HG02943 (cell line): ENCODE measurements around the gene ARHGAP27.

Experiments used
- ATAC-seq: cut with Tn5 transposase; IDR thresholded peaks from one replicate; pipeline ENCODE4 v1.9.1; 2021; ENCODE audit warnings: mild to moderate bottlenecking, low read depth, moderate library complexity; ENCODE audit not compliant: unreplicated experiment

ARHGAP27 gene

DNA sequence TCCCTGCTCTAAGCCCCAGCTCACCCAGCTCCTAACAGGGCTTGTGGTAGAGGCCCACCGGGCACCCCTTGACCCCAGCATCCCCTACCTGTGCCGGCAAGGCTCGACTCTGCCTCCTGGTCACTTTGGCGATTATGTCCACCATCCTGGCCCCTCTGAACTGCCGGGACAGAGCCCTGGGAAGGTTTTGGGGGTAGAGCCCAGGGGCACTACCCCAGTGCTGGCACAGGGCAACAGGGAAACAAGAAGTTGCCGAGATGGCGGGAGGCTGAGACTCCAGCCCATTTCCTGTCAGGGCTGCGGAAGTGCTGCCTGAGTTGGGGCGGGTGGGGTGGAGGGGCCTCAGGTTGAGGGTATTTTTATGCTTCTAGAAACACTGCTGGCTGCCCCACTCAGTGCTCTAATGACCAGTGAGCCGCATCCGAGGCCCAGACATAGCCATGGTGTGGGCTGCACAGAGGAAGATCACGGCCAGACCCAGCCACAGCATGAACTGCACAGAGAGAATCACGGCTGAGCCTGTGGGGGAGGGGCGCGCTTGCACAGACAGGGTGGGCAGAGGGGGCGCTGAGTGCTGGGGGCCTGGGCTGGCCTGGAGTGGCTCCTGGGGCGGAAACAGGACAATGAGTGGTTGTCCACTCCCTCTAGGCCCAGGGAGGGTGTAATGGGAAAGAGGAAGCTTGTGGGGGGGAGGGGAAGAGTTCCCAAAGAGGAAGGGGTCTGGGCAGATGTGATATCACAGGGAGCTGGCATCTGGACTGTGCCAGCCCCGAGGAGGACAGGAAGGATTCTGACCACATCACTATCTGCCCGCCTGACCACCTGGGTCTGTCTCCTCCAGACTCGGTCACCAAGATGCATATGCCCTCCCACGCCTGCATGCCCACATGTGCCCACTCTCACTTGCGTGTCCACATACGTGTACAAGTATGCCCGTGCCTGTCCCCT is 22.3 kb downstream of the ARHGAP27 start:
- ATAC-seq, result no peak

DNA sequence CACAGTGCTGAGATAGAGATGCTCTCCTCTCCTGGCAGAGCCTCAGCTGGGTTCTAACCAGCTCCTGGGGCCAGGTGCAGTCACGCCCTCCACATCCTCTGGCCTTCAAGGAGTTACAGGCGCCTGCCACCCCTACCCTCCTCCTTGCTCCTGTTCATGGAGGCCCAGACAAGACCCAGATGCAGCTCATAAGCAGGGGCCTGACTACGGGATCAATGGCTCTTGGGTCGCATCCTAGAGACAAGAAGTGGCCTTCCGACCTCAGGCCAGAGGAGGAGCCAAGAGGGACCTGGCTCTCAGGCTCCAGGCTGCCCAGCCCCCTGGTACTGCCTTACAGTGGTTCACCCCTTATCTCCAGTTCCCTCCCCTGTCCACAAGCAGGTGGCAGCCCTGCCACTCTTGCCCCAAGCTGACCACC is 23.0 kb downstream of the ARHGAP27 start:
- no peak for ATAC-seq

DNA sequence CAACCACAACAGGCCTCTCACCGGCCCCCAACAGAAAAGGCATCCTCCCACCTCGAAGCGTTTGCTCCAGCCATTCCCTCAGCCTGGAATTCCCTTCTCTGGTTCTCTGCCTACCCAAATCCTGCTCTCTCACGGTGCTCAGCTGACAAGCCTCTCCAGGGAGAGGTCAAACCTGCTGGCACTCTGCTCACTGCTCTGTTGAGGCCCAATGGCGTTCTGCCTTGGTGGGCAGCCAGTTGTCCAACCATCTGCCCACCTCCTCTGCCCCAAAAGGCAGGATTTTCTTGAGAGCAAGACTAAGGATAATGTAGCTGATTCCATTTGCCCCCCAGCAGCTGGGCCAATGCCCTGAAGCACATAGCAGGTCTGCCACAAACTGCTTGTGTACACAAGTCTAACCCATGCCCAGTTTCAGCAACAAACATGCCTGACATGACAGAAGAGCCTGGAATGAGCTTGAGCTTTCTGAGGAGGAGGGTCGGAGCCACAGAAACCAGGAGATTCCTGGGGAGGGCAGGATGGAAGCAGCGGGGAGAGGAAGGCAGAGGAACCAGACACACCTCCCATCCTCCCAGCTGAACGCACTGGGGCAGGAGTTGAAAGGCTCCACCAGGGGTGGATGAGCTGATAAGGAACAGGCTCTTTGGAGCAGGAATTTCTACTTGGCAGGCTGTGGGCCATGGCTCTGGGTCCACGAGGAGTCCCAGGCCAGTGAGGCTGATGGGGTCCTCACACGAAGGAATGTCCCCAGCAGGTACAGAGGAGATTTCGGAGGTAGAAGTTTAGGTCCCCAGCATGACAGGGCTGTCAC is 23.9 kb downstream of the ARHGAP27 start:
- no peak for ATAC-seq

DNA sequence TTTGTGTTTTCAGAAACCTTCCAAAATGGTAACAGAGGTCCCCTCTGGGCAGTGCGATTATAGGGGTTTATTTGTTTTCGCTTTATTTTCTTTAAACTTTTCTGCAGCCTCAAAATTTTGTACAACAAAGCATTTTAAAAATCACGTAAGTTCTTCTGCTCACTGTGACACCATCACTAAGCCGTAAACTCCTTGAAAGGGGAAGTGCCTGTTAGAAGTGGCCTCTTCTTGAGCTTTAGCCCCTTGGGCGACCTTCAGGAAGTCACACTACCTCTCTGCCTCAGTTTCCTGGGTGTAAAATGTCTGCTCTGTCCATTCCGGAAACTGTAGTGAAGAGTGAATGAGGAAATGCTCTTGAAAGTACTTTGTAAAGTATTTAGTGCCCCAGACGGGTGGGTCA is 26.6 kb downstream of the ARHGAP27 start:
- ATAC-seq, result no peak

DNA sequence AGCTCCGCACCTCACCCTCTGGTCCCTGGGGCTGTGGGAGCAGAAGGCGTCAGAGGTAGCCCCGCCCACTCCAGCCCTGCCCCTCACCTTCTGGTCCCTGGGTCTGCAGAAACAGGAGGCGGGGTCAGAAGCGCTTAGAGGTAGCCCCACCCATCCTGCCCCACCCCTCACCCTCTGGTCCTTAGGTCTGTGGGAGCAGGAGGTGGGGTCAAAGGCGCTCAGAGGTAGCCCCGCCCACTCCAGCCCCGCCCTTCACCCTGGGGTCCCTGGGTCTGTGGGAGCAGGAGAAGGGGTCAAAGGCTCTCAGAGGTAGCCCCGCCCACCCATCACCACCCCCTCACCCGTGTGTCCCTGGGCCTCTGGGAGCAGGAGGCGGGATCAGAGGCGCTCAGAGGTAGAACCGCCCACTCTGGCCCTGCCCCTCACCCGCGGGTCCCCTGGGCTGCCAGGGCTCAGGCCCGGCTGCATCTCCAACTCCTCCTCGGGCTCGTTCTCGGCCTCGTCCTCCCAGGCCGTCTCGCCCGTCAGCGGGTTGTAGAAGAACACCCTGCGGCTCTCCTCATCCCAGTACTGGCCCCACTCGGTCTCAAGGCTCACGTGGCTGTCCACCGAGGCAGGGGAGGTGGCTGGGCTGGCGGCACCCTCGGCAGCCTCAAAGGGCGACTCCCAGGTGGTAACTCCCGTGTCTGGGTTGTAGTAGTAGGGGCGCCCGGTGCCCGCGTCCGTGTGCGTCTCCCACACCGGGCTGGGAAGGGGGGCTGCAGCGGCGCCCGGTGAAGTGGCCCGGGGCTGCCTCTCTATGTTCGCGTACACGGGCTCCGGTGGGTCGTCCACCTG is 27.2 kb downstream of the ARHGAP27 start:
- no peak for ATAC-seq

DNA sequence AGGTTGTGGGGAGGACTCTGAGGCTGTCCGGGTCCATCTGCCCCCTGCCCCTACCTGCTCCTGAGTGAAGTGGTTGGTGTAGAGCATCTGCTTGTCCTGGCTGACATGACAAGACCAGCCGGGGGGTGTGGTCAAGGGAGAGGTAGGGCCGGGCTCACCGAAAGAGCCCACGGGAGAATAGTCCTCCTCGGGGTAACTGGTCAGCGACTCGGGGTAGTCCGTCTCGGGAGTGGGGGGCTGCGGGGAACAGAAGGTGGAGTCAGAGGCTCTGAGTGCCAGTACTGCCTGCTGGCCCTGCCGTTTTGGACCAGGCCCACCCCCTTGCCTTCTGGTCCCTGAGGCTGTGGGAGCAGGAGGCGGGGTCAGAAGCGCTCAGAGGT is 27.8 kb downstream of the ARHGAP27 start:
- no peak for ATAC-seq

DNA sequence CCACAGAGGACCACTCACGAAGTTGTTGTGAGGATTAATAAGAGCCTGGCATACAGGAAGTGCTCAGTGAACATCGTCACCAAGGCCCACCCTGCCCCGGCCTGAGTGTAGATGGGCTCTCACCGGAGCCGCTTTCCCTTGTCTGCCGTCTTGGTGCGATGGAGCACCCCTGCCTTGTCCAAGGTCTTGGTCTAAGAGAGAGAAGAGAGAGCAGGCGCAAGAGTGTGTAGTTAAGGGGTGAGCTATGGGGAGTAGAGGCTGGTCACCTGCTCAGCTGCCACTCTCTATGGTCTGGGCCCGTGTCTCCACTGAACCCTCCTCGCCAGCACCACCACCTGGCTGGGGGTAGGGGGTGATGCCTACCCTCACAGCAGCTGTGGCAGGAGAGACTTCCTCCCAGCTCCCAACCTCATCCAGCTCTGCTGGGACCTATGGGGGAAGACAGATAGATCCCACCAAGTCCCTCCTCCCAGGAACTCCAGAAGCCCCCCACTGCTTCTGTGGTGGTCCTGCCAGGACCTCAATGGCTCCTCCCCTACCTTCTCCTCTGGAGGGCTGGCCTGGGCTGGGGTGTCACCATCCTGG is 28.7 kb downstream of the ARHGAP27 start:
- ATAC-seq, result no peak

DNA sequence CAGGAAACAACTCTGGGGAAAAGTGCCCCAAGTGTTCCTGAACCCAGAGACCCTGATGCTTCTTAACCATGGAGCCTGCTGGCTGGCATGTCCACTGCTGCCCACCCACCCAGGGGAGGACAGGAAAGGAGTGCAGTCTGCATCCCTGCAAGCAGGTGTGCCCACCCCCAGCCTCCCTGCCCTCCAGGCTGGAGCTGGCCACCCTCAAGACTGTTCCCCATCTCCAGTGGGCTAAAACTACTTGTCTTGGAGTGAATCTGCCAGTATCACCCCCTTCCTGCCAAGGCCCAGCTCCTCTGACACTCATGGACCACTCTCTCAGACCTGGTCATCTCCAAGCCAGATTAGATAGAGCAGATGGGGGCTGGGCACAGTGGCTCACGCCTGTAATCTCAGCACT is 29.8 kb downstream of the ARHGAP27 start:
- no peak for ATAC-seq

DNA sequence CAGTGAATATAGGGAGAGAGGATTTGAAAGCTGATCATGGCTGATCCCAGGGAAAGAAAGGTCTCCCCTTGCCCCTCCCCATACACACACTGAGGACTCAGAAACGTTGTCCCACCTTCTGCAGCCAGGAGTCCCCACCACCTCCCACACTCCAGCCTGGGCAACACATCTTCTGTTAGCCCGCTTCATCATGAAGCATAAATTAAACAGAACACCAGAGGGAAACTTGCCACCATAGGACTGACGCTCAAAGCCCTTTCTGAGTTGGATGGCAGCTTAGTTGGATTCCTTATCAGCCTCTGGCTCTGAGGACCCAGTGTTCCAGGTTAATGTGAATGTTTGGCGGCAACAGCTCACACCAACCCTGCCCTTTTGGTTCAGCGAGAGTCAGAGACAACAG is 33.9 kb downstream of the ARHGAP27 start:
- no peak for ATAC-seq

DNA sequence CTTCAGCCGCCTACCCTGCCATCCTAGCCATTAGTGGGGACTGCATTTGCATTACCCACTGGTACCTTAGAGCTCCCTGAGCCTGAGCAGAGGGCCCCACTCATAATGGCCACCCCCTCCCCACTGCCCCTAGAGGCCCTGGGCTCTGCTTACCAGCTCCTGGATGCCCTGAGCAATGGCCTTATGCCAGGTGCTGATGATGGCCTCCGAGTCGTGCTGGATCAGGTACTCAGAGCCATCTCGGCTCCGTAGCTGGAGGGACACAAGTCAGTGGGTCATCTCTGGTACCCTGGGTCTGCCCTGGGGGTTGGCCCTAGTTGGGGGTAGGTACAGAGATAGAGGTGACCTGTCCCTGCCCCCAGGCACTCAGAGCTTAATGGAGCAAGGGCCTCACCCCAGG is 34.9 kb downstream of the ARHGAP27 start:
- no peak for ATAC-seq

DNA sequence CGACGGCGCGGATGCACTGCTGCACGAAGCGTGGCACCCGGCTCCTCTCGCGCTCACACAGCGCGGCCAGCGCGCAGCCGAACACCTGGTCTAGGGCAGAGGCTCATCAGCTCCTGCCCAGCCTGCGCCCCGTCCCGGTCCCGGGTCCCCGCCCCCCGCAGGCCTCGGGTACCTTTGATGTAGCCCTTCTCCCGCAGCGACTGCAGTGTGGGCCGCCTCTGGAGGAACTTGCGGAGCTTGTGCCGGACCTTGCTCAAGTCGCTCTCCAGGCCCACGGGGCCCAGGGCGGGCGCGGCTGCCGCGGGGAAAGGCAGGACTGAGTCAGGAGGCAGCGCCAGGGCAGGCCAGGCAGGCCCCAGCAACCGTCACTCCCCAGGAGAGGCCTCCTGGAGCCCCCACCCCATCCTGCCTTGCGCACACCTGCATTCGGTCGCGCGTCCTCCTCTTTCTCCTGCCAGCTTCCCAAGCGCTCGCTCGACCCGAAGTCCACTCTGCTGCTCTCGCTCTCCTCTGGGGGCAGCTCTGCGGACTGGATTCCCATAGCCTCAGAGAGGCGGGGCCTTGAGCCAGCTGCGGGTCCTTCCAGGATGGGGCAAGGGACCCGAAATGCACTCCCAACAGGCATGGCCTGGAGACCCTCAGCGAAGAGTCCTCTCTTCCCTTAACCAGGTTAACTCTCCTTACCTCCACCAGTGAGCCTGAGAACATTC is 36.0 kb downstream of the ARHGAP27 start:
- no peak for ATAC-seq

DNA sequence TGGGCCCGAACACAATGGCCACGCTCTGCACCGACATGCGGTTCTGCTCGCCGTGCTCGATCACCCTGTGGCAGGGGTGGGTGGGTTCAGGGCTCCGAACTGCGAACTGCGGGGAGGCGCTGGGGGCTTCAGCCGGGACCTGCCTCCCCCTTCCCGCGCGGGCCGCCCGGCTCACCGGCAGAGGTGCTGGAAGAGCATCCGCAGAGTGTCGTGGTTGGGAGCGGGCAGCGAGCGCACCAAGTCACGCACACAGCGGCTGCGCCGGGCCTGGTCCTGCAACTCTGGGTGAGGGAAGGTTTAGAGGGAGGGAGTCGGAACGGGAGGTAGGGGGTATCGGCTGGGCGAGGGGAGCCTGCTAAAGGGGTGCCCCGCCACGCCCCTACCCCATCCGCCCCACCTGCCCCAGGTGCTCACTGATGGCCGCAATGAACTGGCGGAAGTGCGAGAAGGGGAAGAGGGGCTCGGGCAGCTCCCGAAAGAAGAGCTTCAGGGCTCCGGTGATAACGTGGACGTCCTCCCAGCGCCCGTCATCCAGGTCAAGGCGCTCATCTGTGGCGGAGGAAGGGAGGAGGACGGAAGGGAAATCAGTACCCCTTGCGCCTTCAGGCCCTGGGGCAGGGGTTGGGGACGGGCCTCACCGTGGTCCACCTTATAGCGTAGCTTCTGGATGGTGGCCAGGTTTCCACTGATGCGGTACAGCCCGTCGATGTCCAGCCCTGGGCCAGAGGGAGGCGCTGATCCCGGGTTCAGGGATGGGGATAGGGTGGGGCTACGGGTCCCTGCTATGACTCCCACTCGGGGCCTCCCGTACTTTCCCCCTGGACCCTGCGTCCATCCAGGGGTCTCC is 36.9 kb downstream of the ARHGAP27 start:
- ATAC-seq, result no peak

DNA sequence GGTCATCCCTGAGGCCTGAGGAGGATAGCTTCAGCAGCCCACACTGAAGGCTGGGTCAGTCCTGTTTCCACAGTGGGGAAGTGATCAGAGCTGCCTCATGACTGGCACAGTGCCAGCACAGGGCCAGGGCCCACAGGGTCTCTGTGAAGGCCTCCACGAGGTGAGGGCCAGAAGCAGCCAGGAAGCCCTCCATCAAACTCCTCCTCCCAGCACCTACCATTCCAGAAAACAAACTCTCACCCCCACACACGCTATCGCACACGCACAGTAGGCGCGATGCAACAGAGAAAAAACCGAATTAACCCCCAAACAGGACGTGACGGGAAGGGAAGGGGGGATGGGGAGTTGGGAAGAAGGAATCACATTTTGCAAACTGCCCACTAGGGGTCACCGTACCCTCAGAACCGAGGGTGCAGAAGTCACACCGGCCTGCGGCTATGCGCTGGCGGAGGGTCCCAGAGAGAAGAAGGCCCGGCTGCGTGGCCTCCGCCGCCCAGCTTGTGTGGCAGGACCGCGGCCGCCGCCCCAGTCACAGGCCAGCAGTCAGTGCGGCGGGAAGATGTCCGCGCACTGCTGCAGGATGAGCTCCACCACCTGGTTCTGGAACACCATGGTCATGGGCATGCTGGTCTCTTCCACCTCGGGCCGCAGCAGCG is 37.6 kb downstream of the ARHGAP27 start:
- no peak for ATAC-seq

DNA sequence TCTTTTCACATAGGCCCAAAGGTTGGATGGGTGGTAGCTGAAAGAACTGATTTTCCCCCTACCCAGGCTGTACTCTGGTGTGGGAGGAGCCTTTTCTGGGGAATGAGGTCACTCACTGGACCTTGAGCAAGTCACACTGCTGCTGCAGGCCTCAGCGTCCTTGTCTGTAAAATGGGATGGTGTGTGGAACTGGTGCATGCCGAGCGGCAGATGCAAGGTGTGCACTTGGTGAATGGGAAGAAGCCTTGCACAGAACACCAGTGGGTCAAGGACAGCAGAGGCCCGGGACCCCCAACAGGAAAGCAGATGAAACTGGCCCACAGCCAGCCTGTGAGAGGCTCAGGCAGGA is 38.1 kb downstream of the ARHGAP27 start:
- ATAC-seq, result no peak

DNA sequence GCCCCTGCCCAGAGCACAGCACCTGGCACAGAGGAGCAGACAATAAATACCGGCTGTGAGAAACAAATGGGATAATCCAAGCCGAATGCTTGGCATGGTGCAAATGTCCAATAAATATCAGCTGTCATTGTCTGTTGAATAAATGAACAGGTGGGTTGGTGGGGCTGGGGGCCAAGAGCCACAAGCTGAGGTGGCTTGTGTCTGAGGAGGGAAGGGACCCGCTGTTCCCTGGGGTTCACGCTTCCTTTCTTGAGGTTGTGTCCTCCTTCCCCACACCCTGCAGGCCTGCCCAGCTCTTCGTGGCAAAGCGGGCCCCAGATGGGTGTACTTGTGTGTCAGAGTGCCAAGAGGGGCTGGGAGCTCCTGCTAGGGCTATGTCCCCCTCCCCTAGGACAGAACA is 38.6 kb downstream of the ARHGAP27 start:
- ATAC-seq, result no peak

DNA sequence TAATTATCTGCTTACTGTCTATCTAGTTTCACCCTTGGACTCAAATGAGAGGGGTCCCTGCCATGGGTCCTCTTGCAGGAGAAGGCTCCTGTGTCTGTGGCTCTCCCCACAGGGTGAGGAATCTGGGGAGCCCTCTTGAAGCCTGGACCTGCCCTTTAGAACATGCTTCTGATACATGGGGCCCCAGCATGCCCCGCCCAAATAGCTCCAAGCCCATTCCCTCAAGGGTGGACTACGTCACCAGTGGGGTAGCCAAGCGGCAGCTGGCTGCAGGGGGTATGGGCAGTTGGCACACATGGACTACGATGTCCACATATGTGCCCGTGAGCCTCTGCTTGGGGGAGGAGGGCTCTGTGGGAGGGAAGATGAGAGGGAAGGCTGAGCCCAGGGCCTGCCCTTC is 39.3 kb downstream of the ARHGAP27 start:
- no peak for ATAC-seq

DNA sequence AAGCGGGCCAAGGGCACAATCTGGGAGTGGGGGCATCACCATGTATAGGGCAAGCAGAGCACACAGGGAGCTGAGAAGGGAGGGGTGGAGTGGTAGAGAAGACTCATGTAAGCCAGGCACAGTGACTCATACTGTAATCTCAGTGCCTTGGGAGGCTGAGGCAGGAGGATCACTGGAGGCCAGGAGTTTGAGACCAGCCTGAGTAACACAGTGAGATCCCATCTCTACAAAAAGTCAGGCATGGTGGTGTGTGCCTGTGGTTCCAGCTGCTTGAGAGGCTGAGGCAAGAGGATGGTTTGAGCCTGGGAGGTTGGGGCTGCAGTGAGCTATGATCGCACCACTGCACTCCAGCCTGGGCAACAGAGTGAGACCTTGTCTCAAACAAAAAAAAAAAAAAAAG is 40.8 kb downstream of the ARHGAP27 start:
- ATAC-seq, result no peak

DNA sequence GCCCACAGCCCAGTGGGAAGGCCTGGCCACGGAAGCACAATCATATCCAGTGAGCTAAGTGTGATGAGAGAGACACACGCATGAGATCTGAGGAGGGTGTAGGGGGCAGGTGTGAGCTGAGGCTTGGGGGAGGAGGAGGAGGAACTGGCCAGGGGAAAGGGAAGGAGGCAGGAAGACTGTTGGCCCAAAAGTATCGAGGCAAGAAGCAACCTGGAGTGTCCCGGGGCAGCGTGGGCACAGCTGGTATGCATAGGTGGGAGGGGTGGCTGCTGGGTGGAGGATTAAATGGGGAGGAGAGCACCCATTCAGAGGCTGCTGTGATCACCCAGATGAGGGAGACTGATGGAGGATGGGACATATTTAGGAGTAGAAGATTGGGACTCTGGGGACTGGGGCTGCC is 41.4 kb downstream of the ARHGAP27 start:
- ATAC-seq, result no peak

DNA sequence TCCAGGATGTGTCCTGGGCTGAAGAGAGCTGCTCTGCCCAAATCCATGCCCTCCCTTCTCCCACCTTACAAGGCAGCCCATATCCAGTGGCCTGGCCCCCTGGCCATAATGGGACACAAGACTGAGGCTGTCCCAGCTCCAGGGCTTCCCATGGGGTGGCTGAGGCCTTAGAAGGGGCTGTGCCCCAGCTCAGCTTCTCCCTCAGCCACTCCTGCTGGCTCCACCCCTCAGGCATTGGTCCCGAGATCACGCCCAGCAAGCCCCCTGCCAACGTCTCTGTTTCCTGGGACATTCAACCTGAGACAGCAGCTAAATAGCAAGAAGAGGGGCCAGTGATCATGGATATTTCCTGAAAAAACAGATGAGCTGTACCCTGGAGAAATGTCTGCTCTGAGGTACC is 43.3 kb downstream of the ARHGAP27 start:
- no peak for ATAC-seq
